GM12801 (cell line): Measurements from ENCODE around the gene PHF21B.

ENCODE experiments used
- TF ChIP-seq, protein P1 (sequence below): IDR thresholded peaks from one replicate; pipeline ENCODE4 v1.5.1; 2011; ENCODE audit warnings: control low read depth; ENCODE audit not compliant: insufficient read length; ENCODE audit errors: extremely low read depth

Gene PHF21B

DNA sequence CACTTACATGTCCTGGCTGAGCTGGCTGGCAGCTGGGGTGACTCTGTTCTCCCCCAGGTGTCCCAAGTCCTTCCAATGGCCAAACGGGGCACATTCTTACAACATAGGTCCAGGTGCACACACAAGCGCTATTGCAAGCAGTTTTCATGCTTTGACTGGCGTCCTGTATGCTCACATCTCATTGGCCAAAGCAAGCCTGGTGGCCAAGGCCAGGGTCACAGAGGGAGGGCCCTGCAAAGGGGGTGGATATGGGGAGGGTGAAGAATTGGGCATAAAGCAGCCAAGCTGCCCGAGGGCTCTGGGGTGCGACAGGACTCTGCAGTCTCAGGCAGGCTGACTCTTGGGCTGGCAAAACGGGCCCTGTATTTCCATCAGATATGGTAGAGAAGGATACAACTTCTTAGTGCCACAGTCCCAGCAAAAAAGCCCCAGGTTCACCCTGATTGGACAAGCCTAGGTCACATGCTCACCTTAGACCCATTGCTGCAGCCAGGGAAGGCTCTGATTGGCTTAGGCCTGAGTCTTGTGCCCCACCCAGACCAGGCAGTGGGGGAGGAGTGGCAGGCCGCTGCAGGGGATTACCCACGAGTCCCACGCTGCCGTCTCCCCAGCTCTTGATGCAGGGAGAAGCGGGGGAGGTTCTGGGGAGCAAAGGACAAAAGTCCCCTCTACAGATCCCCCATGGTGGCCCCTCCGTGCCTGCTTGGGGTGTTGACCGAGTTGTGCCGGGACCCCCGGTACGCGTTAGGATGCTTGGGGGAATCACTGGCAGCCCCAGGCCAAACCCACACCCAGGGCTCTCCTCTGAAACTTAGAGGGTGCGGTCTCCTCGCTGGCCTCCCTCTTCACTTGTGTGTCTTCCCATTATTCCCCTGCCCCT is 146.6 kb downstream of the PHF21B start:
- TF ChIP-seq, protein P1, sequence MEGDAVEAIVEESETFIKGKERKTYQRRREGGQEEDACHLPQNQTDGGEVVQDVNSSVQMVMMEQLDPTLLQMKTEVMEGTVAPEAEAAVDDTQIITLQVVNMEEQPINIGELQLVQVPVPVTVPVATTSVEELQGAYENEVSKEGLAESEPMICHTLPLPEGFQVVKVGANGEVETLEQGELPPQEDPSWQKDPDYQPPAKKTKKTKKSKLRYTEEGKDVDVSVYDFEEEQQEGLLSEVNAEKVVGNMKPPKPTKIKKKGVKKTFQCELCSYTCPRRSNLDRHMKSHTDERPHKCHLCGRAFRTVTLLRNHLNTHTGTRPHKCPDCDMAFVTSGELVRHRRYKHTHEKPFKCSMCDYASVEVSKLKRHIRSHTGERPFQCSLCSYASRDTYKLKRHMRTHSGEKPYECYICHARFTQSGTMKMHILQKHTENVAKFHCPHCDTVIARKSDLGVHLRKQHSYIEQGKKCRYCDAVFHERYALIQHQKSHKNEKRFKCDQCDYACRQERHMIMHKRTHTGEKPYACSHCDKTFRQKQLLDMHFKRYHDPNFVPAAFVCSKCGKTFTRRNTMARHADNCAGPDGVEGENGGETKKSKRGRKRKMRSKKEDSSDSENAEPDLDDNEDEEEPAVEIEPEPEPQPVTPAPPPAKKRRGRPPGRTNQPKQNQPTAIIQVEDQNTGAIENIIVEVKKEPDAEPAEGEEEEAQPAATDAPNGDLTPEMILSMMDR = no peak

DNA sequence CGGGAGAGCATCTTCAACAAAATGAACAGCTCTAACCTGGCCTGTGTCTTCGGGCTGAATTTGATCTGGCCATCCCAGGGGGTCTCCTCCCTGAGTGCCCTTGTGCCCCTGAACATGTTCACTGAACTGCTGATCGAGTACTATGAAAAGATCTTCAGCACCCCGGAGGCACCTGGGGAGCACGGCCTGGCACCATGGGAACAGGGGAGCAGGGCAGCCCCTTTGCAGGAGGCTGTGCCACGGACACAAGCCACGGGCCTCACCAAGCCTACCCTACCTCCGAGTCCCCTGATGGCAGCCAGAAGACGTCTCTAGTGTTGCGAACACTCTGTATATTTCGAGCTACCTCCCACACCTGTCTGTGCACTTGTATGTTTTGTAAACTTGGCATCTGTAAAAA is 147.5 kb downstream of the PHF21B start:
- TF ChIP-seq, protein P1 = no peak

DNA sequence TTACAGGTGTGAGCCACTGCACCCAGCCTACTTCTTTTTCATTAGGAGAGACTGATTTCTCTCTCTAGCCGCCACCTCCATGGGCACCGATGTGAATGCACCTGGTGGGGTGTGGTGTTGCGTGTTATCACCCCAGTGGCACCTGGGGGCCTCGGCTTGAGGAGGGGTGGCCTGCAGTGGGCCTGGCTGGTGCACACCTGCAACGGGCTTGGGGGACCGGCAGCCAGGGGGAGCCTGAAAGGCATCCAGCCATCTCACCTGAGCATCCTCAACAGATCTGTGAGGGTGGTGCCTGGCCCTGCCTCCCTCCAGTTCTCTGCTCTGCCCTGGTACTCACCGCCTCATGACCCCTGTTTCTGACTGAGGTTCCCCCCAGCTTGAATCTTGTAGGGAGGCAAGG is 148.6 kb downstream of the PHF21B start:
- TF ChIP-seq, protein P1 = no peak

DNA sequence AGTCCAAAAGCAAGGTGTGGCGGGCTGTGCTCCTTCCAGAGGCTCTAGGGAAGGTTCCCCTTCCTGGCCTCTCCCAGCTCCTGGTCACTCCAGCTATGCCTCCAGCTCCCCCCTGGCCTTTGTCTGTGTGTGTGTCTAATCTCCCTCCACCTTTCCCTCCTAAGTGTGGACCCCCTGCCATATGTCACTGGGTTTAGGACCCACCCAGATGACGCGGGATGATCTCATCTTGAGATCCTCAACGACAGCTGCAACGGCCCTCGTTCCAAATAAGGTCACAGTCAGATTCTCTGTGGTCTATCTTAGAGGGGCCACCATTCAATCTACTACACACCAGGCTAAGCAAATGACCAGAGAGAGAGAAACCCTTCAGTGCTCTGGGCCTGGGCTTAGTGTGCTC is 149.5 kb downstream of the PHF21B start:
- TF ChIP-seq, protein P1 = no peak

DNA sequence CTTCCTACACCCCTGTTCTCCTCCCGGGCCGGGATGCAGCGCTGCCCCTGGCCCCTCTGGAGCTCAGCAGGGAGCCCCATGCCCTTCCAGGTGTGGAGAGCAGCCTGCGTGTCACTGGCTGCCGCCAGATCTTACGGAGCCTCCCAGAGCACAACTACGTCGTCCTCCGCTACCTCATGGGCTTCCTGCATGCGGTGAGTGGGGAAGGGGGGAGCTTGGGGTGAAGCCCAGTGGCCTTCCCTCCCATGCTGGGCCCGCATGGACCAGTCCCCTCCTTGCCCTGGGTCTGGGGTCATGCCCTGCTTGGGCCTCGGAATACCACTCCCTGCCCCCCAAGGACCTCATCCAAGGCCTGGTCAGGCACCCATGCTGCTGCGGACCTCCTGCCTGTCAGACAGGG is 150.2 kb downstream of the PHF21B start:
- TF ChIP-seq, protein P1 = no peak

DNA sequence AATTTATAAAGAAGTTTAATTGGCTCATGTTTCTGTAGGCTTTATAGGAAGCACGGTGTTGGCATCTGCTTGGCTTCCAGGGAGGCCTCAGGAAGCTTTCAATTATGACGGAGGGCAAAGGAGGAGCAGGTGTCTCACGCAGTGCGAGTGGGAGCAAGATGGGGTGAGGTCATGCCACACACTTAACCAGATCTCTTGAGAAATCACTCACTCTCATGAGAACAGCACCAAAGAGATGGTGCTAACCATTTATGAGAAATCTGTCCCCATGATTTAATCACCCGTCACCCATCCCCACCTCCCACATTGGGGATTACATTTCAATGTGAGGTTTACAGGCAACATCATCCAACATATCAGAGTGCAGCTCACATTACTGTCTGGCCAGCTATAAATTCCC is 153.9 kb downstream of the PHF21B start:
- TF ChIP-seq, protein P1 = no peak

DNA sequence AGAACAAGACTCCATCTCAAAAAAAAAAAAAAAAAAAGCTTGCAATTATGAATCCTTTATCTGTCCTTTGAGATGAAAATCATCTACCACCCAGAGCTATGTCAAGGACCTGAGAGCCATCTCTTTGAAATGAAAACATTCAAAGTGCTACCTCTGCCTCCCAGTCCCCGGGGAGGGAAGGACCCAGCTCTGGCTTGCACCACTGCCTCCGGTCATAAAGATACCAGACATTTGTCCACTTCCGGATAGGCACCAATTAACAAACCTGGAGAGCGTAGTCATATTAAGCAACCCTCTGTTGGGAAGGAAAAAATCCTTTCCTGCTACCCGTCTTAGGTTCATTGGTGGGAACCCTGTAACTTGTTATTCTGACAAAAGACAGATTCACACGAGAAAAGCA is 158.9 kb downstream of the PHF21B start:
- TF ChIP-seq, protein P1 = no peak
